ENCODE measurements around the gene TTC9C.

Gene TTC9C

GRCh38 chr11:62786318-62787004 is 58.2 kb downstream of the TTC9C start:
- Histone ChIP-seq H3K27me3 (ENCODE audit: control insufficient read depth, low read length) (no peaks in the 10 kb centered on the region), H3K27ac (ENCODE audit: low read depth, low read length) (peak overlapping the region; percentile 60), H3F3A (ENCODE audit: control insufficient read depth, insufficient read depth) (peaks cover 17% of the 10 kb centered on the region; the same call in 1 of the 2 replicates), H4K20me1 (ENCODE audit: control insufficient read depth, insufficient read depth, low read depth, low read length) (no peaks in the 10 kb centered on the region; the same call in 1 of the 2 replicates), H3K79me2 (ENCODE audit: control insufficient read depth, low read length) (peaks cover 51% of the 10 kb centered on the region), H3K4me2 (ENCODE audit: low read length) (peak overlapping the region; percentile 59), H3K4me1 (ENCODE audit: control insufficient read depth, low read length) (peaks cover 36% of the 10 kb centered on the region), H3K36me3 (ENCODE audit: control insufficient read depth, low read length) (peaks cover 62% of the 10 kb centered on the region), H3K9me3 (ENCODE audit: control insufficient read depth, insufficient read depth, low read length) (no peaks in the 10 kb centered on the region), H3K9me2 (replicated peaks; ENCODE audit: control insufficient read depth, low read length) (no peaks in the 10 kb centered on the region), H3K4me3 (ENCODE audit: low read length) (peak overlapping the region; percentile 83)
- TF ChIP-seq CTCF (IDR thresholded peaks at IDR 0.05; ENCODE audit: low read depth, low read length, poor library complexity, severe bottlenecking) (peak; percentile 94), EZH2phosphoT487 (IDR thresholded peaks at IDR 0.05; ENCODE audit: borderline replicate concordance, low read length) (no peak)

- peak within 1 kb of the TSS; percentile 83 for H3K4me3 ChIP-seq (ENCODE audit: low read length)
- peaks cover 39% of the 10 kb centered on the region for H3K4me1 ChIP-seq (ENCODE audit: control insufficient read depth, low read length)
- H3K79me2 ChIP-seq (ENCODE audit: control insufficient read depth, low read length): peaks cover 58% of the 10 kb centered on the region
- H4K20me1 ChIP-seq (ENCODE audit: control insufficient read depth, insufficient read depth, low read depth, low read length): no peaks in the 10 kb centered on the region; the same call in 1 of the 2 replicates
- TF ChIP-seq EZH2phosphoT487 (IDR thresholded peaks at IDR 0.05; ENCODE audit: borderline replicate concordance, low read length) (no peak), CTCF (IDR thresholded peaks at IDR 0.05; ENCODE audit: low read depth, low read length, poor library complexity, severe bottlenecking) (no peak)
- peak within 1 kb of the TSS; percentile 59 for H3K4me2 ChIP-seq (ENCODE audit: low read length)
- peak within 1 kb of the TSS; percentile 60 for H3K27ac ChIP-seq (ENCODE audit: low read depth, low read length)
- no peaks in the 10 kb centered on the region for H3K9me2 ChIP-seq (replicated peaks; ENCODE audit: control insufficient read depth, low read length)
- no peaks in the 10 kb centered on the region for H3K27me3 ChIP-seq (ENCODE audit: control insufficient read depth, low read length)
- H3F3A ChIP-seq (ENCODE audit: control insufficient read depth, insufficient read depth): peaks cover 20% of the 10 kb centered on the region
- H3K9me3 ChIP-seq (ENCODE audit: control insufficient read depth, insufficient read depth, low read length): no peaks in the 10 kb centered on the region
- H3K36me3 ChIP-seq (ENCODE audit: control insufficient read depth, low read length): peaks cover 64% of the 10 kb centered on the region
Measured at GRCh38 chr11:62787005-62787759, 58.9 kb downstream of the TTC9C start, which contains the start of gene TMEM179B. TSS of gene TMEM179B (plus strand) at chr11:62787402. CDS start at chr11:62787432, 30 bp downstream.
